GM21447 (cell line): ENCODE results near the gene ZNF277.

ENCODE experiments used
- ATAC-seq: cut with Tn5 transposase; IDR thresholded peaks from one replicate; pipeline ENCODE4 v1.9.1; 2021; ENCODE audit not compliant: unreplicated experiment

ZNF277 gene

GRCh38 chr7:112337892-112338291 lies 131.4 kb downstream of the ZNF277 start:
- ATAC-seq = no peak

DNA sequence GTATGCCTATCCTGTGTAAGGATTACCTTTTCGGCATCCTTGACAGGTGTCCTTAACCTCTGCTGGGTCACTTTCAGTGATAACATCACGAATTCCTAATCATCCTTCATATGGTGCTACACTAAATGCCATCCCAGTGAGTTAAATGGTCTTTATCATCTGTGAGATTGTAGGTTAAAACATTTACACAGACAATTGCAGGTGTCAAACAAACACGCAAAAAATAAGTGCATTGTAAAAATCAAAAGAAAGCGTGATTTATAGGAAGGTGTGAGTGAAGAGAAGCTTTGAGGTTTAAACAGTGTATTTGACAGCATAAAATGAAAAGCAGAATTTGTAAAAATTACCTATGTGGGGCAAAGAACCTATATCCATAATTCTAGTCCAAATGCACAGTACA lies 132.3 kb downstream of the ZNF277 start:
- ATAC-seq = no peak

DNA sequence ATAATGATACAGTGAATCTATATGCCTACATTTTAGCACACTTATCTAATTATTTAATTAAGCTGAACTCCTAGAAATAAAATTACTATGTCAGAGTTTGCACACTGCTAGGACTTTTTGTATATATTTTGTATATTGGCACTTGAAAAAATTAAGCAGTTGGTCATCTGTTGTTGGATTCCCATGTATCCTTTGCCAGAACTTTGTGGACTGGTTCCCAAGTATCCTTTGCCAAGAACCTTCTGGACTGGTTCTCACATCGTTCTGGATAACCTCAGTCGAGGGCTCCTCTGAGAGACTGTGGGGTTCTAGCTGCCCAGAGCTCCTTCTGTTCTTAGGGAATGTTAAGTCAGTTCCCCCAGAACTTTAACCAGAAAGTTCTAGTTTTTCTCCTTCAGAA lies 135.0 kb downstream of the ZNF277 start:
- no peak for ATAC-seq

DNA sequence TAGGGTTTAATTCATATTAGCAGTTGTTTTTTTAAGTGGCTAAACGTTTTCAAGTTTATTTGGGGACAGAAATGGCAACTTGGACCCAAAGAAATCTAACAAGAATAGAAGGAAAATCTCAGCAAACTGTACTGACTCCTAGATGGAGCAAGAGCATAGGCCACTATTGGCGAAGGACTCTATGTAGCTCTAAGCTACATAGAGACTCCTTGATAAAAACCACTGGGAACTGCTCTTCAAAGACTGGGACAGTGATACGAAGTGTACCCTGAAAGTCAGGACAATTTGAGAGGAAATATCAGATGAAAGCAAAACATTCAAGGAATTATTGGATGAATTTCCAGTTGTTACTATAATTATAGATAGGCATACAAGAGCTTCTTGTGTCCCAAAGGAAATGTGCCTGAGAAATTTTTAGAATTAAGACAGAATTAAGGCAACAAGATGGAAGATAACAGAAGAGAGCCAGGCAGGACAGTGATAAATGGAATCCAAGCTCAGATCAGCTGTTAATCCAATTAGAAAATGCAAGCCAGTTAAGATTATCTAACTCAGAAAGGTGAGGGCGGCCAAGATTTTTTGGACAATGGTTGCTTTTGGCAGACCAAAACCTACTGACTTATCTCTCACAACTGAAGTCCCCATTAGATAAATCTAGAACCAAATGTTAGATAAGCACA lies 140.0 kb downstream of the ZNF277 start:
- ATAC-seq = no peak

DNA sequence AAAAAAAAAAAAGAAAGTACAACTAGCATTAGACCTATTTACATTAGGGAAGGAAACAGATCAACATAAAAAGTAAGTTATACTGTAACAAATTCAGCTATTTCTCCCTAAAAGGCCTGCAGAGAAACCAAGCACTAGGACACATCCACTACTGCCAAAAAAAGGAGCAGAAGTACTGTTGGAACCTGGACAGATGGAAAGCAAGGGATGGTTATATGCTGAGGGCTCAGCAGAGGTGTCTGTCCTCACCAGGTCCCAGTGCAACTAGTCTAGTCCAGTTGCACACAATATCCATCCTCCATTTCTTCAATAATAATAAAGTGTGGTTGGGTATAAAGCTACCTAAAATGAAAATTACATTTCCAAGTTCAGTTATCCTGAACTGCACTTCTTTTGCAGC lies 140.6 kb downstream of the ZNF277 start:
- ATAC-seq = no peak

DNA sequence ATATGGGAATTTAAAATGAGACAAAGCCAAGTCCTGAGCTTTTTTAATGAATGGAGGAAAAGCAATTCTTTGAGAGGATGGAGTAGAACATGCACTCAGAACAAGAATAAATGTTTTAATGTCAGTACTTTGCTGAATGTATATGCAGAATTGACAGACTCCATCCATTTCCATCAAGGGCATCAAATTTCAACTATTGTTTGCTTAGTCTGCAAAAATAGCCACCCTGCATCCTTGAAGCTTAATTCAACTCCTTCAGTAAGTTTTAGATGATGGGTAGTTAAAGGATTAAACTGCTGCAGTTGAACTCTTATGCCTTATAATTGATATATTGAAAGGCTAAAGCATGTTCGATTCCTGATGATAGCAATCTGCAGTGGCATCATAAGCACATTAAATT lies 144.1 kb downstream of the ZNF277 start:
- ATAC-seq = no peak

GRCh38 chr7:112356596-112356995 lies 150.1 kb downstream of the ZNF277 start:
- ATAC-seq = no peak

GRCh38 chr7:112357136-112357535 lies 150.6 kb downstream of the ZNF277 start:
- no peak for ATAC-seq

- ATAC-seq = no peak
Measured at GRCh38 chr7:112358513-112358912, 152.0 kb downstream of the ZNF277 start.

DNA sequence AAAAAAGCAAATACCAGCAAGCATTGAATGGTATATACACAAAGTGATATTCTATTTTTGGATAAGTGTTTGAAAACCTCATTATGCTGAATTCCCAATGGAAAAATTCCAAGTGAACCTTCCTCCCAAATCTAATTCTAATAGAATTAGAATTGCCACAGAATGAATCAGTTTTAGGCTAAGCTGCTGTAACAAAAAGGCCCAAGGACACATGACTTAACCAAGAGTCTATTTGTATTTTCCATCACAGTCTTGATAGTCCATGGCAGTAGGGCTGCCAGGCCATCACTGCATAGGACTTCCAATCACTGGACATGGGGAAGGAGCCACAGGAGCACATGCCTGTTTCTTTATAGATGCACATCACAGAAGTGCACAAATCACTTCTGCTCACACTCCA lies 152.6 kb downstream of the ZNF277 start:
- ATAC-seq = no peak

GRCh38 chr7:112360681-112361080 lies 154.2 kb downstream of the ZNF277 start:
- no peak for ATAC-seq

- ATAC-seq = no peak
Measured at GRCh38 chr7:112361154-112361553, 154.7 kb downstream of the ZNF277 start.

DNA sequence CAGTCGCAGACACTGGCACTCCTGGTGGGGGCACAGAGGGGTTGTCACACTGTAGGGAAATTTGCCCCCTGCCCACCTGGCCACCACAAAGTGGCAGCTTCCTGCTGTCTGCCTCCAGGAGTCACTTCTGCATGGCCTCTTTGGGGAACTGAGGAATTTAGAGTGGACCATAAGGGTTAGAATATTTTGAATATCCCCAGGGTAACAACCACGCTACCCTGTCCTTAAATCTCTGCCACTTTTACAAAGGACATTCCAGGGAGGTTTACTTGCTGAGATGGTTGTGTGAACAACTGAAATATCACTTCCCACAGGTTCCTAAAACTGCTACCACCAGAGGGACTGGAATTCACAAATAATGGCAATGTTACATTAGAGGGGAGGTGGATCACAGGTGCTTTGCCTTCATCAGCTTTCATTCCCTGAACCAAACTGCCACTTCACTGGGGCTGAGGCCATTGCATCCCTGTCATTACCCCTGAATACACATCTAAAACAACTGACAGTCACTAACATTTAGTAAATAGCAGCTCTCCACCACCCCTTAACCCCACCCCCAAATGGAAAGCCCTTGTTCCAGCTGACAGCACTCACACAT lies 155.7 kb downstream of the ZNF277 start:
- ATAC-seq = no peak

DNA sequence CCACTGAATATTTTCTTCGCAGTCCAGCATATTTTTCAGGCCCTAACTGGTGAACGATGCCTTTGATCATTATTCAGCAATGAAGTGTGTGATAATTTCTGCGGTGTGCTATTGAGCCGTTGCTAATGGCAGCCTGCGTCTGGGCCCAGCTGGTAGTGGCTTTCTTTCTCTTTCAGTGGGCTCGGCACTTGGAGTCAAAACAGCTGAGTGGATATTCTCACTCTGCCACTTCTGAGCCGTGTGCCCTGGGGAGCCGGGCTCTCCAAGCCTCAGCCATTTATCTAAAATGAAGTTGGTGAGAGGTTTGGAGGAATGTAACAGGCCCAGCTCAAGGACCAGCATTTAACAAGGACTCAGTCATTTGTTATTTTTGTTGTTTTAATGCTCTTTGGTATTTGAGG lies 156.2 kb downstream of the ZNF277 start:
- ATAC-seq = no peak

- ATAC-seq = no peak
Measured at GRCh38 chr7:112364388-112364787, 157.9 kb downstream of the ZNF277 start.

- ATAC-seq = no peak
Measured at GRCh38 chr7:112365551-112365950, 159.1 kb downstream of the ZNF277 start.

- no peak for ATAC-seq
Measured at GRCh38 chr7:112366886-112367285, 160.4 kb downstream of the ZNF277 start.

DNA sequence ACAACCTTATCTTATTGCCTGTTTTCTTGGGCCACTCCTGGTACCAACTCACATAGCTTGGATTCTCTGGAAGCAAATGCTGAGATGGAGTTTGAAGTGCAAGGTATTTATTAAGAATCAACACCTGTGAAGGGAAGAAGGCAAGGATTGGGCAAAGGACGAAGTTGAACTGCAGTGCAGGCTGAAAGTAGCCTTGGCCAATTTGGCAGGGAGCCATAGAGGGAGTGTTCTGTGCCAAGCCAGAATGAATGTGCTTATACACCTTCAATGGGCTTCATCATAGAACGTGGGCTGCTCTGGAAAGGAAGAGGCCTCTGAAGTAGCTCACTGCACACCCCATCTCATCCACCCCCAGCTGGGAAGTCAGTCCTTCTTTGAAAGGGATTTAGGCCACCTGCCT lies 163.9 kb downstream of the ZNF277 start:
- ATAC-seq = no peak

- ATAC-seq = no peak
Measured at GRCh38 chr7:112371701-112372100, 165.2 kb downstream of the ZNF277 start.

DNA sequence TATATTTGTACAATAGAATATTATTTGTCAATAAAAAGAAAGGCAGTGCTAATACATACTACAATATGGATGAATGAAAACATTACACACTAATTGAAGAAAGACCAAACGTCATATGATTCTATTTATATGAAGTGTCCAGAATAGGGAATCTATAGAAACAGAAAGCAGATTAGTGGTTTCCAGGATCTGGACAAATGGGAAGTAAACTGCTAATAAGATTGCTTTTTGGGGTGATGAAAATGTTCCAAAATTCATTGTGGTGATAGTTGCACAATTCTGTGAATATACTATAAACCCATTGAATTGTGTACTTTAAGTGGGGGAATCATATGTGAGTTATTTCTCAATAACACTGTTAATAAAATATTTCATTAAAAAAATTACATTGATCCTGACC lies 165.6 kb downstream of the ZNF277 start:
- no peak for ATAC-seq

GRCh38 chr7:112377593-112377992 lies 171.1 kb downstream of the ZNF277 start:
- no peak for ATAC-seq

- no peak for ATAC-seq
Measured at GRCh38 chr7:112381311-112382091, 175.0 kb downstream of the ZNF277 start.
